Measurements from ENCODE around the gene CST3.

The CST3 gene

DNA sequence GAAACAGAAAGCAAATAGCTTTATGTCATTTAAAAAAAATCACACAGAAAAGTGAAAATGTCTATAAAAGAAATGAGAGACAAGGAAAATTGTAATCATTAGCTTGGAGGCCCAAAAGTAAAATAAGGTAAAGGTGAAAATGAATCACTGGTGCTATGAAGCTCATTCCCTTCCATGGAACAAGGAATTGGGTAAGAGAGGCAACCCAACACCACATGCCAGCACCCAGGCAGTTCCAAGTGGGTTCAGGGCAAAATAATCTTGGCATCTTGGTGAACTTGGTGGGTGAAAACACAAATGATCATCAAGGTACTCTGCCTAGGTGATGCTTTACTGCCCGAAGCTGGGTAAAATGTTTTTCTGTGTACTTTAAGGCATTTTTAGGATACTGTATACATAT, 34.4 kb upstream of the CST3 start:
- H3K9ac ChIP-seq (ENCODE audit: low read length), result no peak overlapping the region
- H3F3A ChIP-seq (ENCODE audit: insufficient read depth, low read length), result no peaks in the 10 kb centered on the region
- H3K9me2 ChIP-seq (replicated peaks; ENCODE audit: insufficient read depth, low read length), result no peaks in the 10 kb centered on the region
- no peaks in the 10 kb centered on the region for H3K27me3 ChIP-seq (replicated peaks; ENCODE audit: insufficient read depth, low read length)
- no peak overlapping the region for H3K4me2 ChIP-seq (ENCODE audit: low read depth, low read length)
- no peaks in the 10 kb centered on the region for H4K20me1 ChIP-seq (ENCODE audit: insufficient read depth, low read length)
- TF ChIP-seq EZH2 (optimal IDR thresholded peaks at IDR 0.05; ENCODE audit: low read depth, low read length), result no peak
- no peak for TF ChIP-seq CTCF (IDR thresholded peaks at IDR 0.05; ENCODE audit: low read length)
- no peak for TF ChIP-seq EZH2phosphoT487 (IDR thresholded peaks at IDR 0.05; ENCODE audit: low read length)
- H3K36me3 ChIP-seq (replicated peaks; ENCODE audit: insufficient read depth, low read length), result no peaks in the 10 kb centered on the region
- H3K4me1 ChIP-seq (ENCODE audit: low read length), result no peaks in the 10 kb centered on the region
- no peak overlapping the region for H2AFZ ChIP-seq (ENCODE audit: low read length)
- H3K27ac ChIP-seq (ENCODE audit: low read length), result no peak overlapping the region
- no peaks in the 10 kb centered on the region for H3K9me3 ChIP-seq (replicated peaks; ENCODE audit: insufficient read depth, low read length)
- no peaks in the 10 kb centered on the region for H3K79me2 ChIP-seq (ENCODE audit: low read length)
- no peak overlapping the region for H3K4me3 ChIP-seq (ENCODE audit: low read length)
- DNase-seq, result no peak

- no peak overlapping the region for H3K4me3 ChIP-seq (ENCODE audit: low read length)
- no peak for DNase-seq
- no peaks in the 10 kb centered on the region for H3K4me1 ChIP-seq (ENCODE audit: low read length)
- no peak overlapping the region for H3K4me2 ChIP-seq (ENCODE audit: low read depth, low read length)
- H3K27ac ChIP-seq (ENCODE audit: low read length), result no peak overlapping the region
- H4K20me1 ChIP-seq (ENCODE audit: insufficient read depth, low read length), result no peaks in the 10 kb centered on the region
- no peak for TF ChIP-seq EZH2phosphoT487 (IDR thresholded peaks at IDR 0.05; ENCODE audit: low read length)
- TF ChIP-seq CTCF (IDR thresholded peaks at IDR 0.05; ENCODE audit: low read length), result no peak
- TF ChIP-seq EZH2 (optimal IDR thresholded peaks at IDR 0.05; ENCODE audit: low read depth, low read length), result no peak
- no peaks in the 10 kb centered on the region for H3K79me2 ChIP-seq (ENCODE audit: low read length)
- H2AFZ ChIP-seq (ENCODE audit: low read length), result no peak overlapping the region
- no peaks in the 10 kb centered on the region for H3K9me3 ChIP-seq (replicated peaks; ENCODE audit: insufficient read depth, low read length)
- H3K27me3 ChIP-seq (replicated peaks; ENCODE audit: insufficient read depth, low read length), result no peaks in the 10 kb centered on the region
- H3F3A ChIP-seq (ENCODE audit: insufficient read depth, low read length), result no peaks in the 10 kb centered on the region
- no peaks in the 10 kb centered on the region for H3K36me3 ChIP-seq (replicated peaks; ENCODE audit: insufficient read depth, low read length)
- H3K9ac ChIP-seq (ENCODE audit: low read length), result no peak overlapping the region
- H3K9me2 ChIP-seq (replicated peaks; ENCODE audit: insufficient read depth, low read length), result no peaks in the 10 kb centered on the region
Observed at GRCh38 chr20:23671479-23671878, 33.7 kb upstream of the CST3 start.

GRCh38 chr20:23670361-23670760, 32.6 kb upstream of the CST3 start:
- TF ChIP-seq CTCF (IDR thresholded peaks at IDR 0.05; ENCODE audit: low read length) (no peak), EZH2 (optimal IDR thresholded peaks at IDR 0.05; ENCODE audit: low read depth, low read length) (no peak)
- Histone ChIP-seq H3K4me1 (ENCODE audit: low read length) (no peaks in the 10 kb centered on the region), H4K20me1 (ENCODE audit: insufficient read depth, low read length) (no peaks in the 10 kb centered on the region), H3K27ac (ENCODE audit: low read length) (no peak overlapping the region), H2AFZ (ENCODE audit: low read length) (no peak overlapping the region), H3K9ac (ENCODE audit: low read length) (no peak overlapping the region), H3K36me3 (replicated peaks; ENCODE audit: insufficient read depth, low read length) (no peaks in the 10 kb centered on the region), H3K9me3 (replicated peaks; ENCODE audit: insufficient read depth, low read length) (no peaks in the 10 kb centered on the region), H3K4me3 (ENCODE audit: low read length) (no peak overlapping the region), H3K9me2 (replicated peaks; ENCODE audit: insufficient read depth, low read length) (no peaks in the 10 kb centered on the region), H3F3A (ENCODE audit: insufficient read depth, low read length) (no peaks in the 10 kb centered on the region), H3K79me2 (ENCODE audit: low read length) (no peaks in the 10 kb centered on the region), H3K4me2 (ENCODE audit: low read depth, low read length) (no peak overlapping the region), H3K27me3 (replicated peaks; ENCODE audit: insufficient read depth, low read length) (no peaks in the 10 kb centered on the region)
- DNase-seq, result no peak

Measured in MM.1S (cell line).